GM06990 (cell line): ENCODE results near the gene LRWD1.
"Not testable (repeated sequence)": the region's sequence is repeated elsewhere in the genome, so short reads cannot be mapped to it uniquely, and the experiment has no call there.

Experiments
- DNase-seq: peaks from one replicate; pipeline ENCODE4 v3.0.0-alpha.2; 2011; ENCODE audit not compliant: insufficient read length; ENCODE audit errors: extremely low read depth
- H3K27me3 ChIP-seq: replicated peaks from 2 replicates; pipeline ENCODE4 v1.6.0; 2011; ENCODE audit warnings: low read length; ENCODE audit not compliant: control insufficient read depth, insufficient read depth
- H3K36me3 ChIP-seq: 2 replicates; pipeline ENCODE4 v1.5.1; 2011; ENCODE audit warnings: low read length; ENCODE audit not compliant: control insufficient read depth, insufficient read depth
- H3K4me3 ChIP-seq: replicated peaks from 2 replicates; pipeline ENCODE4 v1.5.1; 2011; ENCODE audit warnings: low read depth, mild to moderate bottlenecking, control low read depth, low read length
- TF ChIP-seq, protein P1 (sequence below): IDR thresholded peaks from 2 replicates; pipeline ENCODE4 v1.5.1; 2011; ENCODE audit warnings: low read length, control low read depth, mild to moderate bottlenecking, inconsistent platforms; ENCODE audit not compliant: insufficient read depth, poor library complexity, severe bottlenecking

LRWD1 gene

DNA sequence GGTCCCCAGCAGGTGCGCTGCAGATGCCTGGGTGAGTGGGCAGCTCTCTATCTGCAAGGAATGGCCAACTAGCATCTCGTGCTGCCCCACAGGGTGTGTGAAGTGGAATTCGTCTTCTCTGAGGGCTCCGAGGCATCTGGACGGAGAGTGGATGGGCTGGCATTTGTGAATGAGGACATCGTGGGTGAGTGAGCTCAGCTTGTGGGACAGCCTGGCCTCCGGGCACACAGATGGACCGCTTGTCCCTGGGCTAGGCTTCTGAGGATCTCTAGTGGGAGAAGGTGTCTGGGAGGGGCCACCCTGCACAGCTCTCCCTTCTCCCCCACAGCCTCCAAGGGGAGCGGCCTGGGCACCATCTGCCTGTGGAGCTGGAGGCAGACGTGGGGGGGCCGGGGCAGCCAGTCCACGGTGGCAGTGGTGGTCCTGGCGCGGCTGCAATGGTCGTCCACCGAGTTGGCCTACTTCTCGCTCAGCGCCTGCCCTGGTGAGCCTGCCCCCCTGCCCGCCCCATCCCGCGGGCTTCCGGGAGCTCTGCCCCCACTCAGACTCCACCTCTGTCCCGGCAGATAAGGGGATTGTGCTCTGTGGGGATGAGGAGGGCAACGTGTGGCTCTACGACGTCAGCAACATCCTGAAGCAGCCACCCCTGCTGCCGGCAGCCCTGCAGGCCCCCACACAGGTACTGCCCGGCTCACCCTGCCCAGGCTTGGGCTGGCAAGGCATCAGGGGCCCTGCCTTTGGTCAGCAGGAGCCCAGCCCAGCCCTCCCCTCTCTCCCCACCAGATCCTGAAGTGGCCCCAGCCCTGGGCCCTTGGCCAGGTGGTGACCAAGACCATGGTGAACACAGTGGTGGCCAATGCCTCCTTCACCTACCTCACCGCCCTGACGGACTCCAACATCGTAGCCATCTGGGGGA lies 7.6 kb downstream of the LRWD1 start:
- H3K4me3 ChIP-seq, result no peak overlapping the region
- H3K27me3 ChIP-seq, result no peaks in the 10 kb centered on the region
- TF ChIP-seq, protein P1, sequence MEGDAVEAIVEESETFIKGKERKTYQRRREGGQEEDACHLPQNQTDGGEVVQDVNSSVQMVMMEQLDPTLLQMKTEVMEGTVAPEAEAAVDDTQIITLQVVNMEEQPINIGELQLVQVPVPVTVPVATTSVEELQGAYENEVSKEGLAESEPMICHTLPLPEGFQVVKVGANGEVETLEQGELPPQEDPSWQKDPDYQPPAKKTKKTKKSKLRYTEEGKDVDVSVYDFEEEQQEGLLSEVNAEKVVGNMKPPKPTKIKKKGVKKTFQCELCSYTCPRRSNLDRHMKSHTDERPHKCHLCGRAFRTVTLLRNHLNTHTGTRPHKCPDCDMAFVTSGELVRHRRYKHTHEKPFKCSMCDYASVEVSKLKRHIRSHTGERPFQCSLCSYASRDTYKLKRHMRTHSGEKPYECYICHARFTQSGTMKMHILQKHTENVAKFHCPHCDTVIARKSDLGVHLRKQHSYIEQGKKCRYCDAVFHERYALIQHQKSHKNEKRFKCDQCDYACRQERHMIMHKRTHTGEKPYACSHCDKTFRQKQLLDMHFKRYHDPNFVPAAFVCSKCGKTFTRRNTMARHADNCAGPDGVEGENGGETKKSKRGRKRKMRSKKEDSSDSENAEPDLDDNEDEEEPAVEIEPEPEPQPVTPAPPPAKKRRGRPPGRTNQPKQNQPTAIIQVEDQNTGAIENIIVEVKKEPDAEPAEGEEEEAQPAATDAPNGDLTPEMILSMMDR, result no peak
- peaks cover 26% of the 10 kb centered on the region for H3K36me3 ChIP-seq
- DNase-seq, result peak; percentile 9

DNA sequence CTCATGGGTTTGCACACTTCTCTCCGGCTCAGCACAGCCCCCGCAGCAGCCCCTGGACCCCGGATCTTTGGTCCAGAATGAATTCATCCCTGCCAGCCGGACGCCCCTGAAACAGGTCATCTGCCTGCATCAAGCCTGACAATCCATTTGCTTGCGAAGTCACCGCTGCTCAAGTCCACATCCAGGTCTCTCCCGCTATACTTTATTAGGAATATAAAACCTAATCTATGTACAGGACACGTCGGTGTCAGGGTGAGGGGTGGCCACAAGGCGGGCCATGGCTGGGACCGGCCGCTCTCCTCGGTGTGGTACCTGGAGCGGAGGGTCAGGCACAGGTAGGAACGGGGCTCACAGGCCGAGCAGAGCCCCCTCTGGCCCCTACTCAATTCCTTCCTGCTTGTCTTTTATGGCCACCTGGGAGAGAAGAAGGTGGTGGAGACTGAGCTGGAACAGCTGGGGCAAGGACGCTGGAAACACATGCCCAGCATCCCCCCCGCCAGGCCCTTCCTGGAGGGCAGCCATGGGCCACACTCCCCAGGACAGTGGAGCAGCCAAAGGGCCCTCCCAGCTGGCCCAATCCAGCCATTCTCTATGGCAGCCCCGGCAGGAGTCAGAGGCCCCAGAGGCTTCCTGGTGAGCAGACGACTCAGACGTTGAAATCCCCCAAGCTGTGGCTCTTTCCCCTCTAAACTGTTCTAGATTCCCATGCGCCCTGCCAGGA lies 8.6 kb downstream of the LRWD1 start:
- TF ChIP-seq, protein P1, result no peak
- Histone ChIP-seq H3K36me3 (peaks cover 19% of the 10 kb centered on the region), H3K27me3 (no peaks in the 10 kb centered on the region), H3K4me3 (no peak overlapping the region)
- DNase-seq, result no peak

DNA sequence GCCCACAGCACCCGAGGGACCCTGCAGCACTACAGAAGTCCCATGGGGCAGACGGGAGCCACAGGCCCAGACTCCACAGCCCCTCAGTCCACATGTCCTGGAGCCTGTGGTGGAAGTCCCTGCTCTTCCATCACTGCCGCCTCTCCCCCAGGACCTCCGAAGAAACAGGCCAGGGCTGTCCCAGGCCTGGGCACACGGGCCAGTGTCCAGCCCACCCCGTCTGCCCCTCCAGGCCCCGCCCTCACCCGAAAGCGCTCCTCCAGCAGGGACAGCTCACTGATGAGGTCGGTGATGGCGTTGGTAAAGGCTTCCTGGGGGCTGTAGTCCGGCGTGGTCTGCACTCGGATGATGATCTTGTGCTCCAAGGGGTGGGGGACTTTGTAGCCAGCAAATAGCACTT lies 9.3 kb downstream of the LRWD1 start:
- H3K4me3 ChIP-seq, H3K27me3 ChIP-seq, DNase-seq: not testable (repeated sequence)
- H3K36me3 ChIP-seq, result peaks cover 16% of the 10 kb centered on the region

- peaks cover 14% of the 10 kb centered on the region for H3K36me3 ChIP-seq
- not testable (repeated sequence) for H3K4me3 ChIP-seq, DNase-seq, H3K27me3 ChIP-seq
Observed at GRCh38 chr7:102474736-102475435, 10.1 kb downstream of the LRWD1 start.

GRCh38 chr7:102478314-102479208 lies 13.8 kb downstream of the LRWD1 start, which contains the start of gene POLR2J:
Gene POLR2J, minus strand, starts transcription at chr7:102478922. Its CDS starts 62 bp downstream, at chr7:102478860.
- DNase-seq, result peak; percentile 75
- H3K4me3 ChIP-seq, result peak within 1 kb of the TSS; percentile 49
- H3K36me3 ChIP-seq, H3K27me3 ChIP-seq: not testable (repeated sequence)

GRCh38 chr7:102479209-102479584 lies 14.4 kb downstream of the LRWD1 start:
- not testable (repeated sequence) for DNase-seq, H3K27me3 ChIP-seq, H3K36me3 ChIP-seq, H3K4me3 ChIP-seq

DNA sequence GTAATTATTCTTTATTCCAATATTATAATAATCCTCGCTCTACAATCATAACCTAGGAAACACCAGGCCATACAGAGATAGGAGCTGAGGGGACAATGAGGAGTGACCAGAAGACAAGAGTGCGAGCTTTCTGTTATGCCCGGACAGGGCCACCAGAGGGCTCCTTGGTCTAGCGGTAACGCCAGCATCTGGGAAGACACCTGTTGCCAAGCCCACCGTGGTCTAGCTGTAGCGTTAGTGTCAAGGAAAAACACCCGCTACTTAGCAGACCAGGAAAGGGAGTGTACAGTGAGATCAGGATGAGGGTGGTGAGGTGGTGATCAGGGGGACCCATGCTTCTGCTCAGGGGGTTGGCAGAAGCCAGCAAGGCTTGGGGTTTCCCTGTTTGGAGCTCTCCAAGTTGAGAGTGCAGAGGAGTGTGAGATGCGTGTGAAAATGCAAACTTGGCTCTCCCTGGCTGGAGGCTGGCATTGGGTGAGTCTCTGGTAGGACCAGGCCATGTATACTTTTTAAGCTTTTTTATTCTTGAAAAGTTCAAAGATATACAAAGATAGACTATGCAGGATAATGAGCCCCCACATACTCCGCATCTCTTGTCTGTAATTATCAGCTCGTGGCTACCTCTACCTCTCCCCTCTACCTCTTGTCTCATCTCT lies 15.3 kb downstream of the LRWD1 start:
- not testable (repeated sequence) for H3K4me3 ChIP-seq, H3K36me3 ChIP-seq, DNase-seq, H3K27me3 ChIP-seq
- TF ChIP-seq, protein P1, result peak; percentile 44

GRCh38 chr7:102481962-102482361 lies 17.2 kb downstream of the LRWD1 start:
- DNase-seq, H3K27me3 ChIP-seq, H3K4me3 ChIP-seq, H3K36me3 ChIP-seq: not testable (repeated sequence)

DNA sequence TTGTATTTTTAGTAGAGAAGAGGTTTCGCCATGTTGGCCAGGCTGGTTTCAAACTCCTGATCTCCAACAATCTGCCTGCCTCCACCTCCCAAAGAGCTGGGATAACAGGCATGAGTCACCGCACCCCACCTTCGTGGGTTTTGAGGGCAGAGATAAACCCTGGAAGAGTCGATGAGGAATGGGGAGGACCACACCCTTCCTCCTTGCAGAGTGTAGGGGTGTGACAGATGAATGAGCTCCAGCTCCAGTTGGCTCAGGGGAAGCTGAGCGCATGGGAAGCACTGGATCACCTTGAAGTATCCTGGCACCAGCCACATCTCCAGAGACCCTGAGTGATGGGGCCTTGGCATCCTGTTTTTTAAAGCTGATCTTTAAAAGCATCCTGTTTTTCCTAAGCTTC lies 19.5 kb downstream of the LRWD1 start:
- not testable (repeated sequence) for DNase-seq, H3K36me3 ChIP-seq, H3K27me3 ChIP-seq, H3K4me3 ChIP-seq
